KMS-11 (cell line): ENCODE data around the gene SUCLG2.

Source experiments
- H2AFZ ChIP-seq: fragments of 200-600 bp; sonication (generic); 2 replicates; pipeline ENCODE4 v1.6.1; 2016; ENCODE audit warnings: antibody characterized with exemption, mixed run types, low read depth
- H3K27ac ChIP-seq: fragments of 200-600 bp; sonication (generic); 2 replicates; pipeline ENCODE4 v1.6.1; 2016; ENCODE audit warnings: mild to moderate bottlenecking, mixed run types
- H3K27me3 ChIP-seq: fragments of 200-600 bp; sonication (generic); 2 replicates; pipeline ENCODE4 v1.6.1; 2017; ENCODE audit warnings: mild to moderate bottlenecking, low read depth, mixed run types, moderate library complexity; ENCODE audit not compliant: insufficient read depth
- H3K36me3 ChIP-seq: fragments of 200-600 bp; sonication (generic); 2 replicates; pipeline ENCODE4 v1.6.1; 2017; ENCODE audit warnings: mild to moderate bottlenecking, mixed run types; ENCODE audit not compliant: insufficient read depth
- H3K4me1 ChIP-seq: fragments of 200-600 bp; sonication (generic); 2 replicates; pipeline ENCODE4 v1.6.1; 2016; ENCODE audit warnings: mild to moderate bottlenecking, low read depth, mixed run types; ENCODE audit not compliant: poor library complexity, severe bottlenecking
- H3K4me2 ChIP-seq: fragments of 200-600 bp; sonication (generic); 2 replicates; pipeline ENCODE4 v1.7.0; 2016; ENCODE audit warnings: mild to moderate bottlenecking, mixed run types
- H3K4me3 ChIP-seq: fragments of 200-600 bp; sonication (generic); IDR thresholded peaks from 2 replicates; pipeline ENCODE4 v1.6.1; 2017; ENCODE audit warnings: low read depth, low read length, mixed read lengths; ENCODE audit not compliant: insufficient read depth
- H3K79me2 ChIP-seq: fragments of 200-600 bp; sonication (generic); 2 replicates; pipeline ENCODE4 v1.6.1; 2016; ENCODE audit warnings: low read depth, mixed run types; ENCODE audit not compliant: insufficient read depth
- H3K9ac ChIP-seq: fragments of 200-600 bp; sonication (generic); 2 replicates; pipeline ENCODE4 v1.6.1; 2016; ENCODE audit warnings: mild to moderate bottlenecking, mixed run types
- H4K20me1 ChIP-seq: fragments of 200-600 bp; sonication (generic); 2 replicates; pipeline ENCODE4 v1.6.1; 2016; ENCODE audit warnings: mild to moderate bottlenecking, mixed run types; ENCODE audit not compliant: insufficient read depth
- CTCF ChIP-seq: fragments of 200-600 bp; sonication (generic); conservative IDR thresholded peaks from 2 replicates; pipeline ENCODE4 v1.6.1; 2017; ENCODE audit warnings: low read depth, mild to moderate bottlenecking, antibody characterized with exemption, low read length, moderate library complexity, mixed read lengths

SUCLG2 gene

GRCh38 chr3:67649681-67650080 is 4.7 kb downstream of the SUCLG2 start:
- Histone ChIP-seq H2AFZ (no peak overlapping the region), H4K20me1 (no peaks in the 10 kb centered on the region), H3K79me2 (no peaks in the 10 kb centered on the region), H3K4me1 (no peaks in the 10 kb centered on the region), H3K4me2 (no peak overlapping the region), H3K27me3 (no peaks in the 10 kb centered on the region), H3K4me3 (no peak overlapping the region), H3K36me3 (no peaks in the 10 kb centered on the region), H3K27ac (no peak overlapping the region), H3K9ac (no peak overlapping the region)
- no peak for TF ChIP-seq CTCF

DNA sequence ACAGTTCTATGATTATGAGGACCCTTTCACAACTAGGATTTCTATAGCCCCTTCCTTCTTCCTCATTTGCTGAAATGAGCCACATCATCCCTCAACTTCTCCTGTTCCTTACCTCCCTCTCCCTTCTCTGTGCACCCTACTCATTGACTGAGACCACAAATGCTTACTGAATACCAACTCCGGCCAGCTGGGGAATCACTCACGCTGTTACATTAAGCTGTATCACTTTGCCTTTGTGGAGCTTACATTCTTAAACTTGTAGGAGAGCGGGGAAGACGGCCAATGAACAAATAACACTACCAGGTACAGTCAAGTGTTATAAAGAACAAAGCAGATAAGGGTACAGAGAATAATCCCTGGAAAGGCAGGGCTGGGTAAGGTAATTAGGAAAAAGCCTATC is 5.7 kb downstream of the SUCLG2 start:
- Histone ChIP-seq H3K9ac (no peak overlapping the region), H3K4me1 (no peaks in the 10 kb centered on the region), H2AFZ (no peak overlapping the region), H3K27me3 (no peaks in the 10 kb centered on the region), H3K79me2 (no peaks in the 10 kb centered on the region), H3K36me3 (no peaks in the 10 kb centered on the region), H3K4me2 (no peak overlapping the region), H3K27ac (no peak overlapping the region), H4K20me1 (no peaks in the 10 kb centered on the region), H3K4me3 (no peak overlapping the region)
- no peak for TF ChIP-seq CTCF

GRCh38 chr3:67648229-67648628 is 6.2 kb downstream of the SUCLG2 start:
- Histone ChIP-seq H3K36me3 (no peaks in the 10 kb centered on the region), H3K79me2 (no peaks in the 10 kb centered on the region), H2AFZ (no peak overlapping the region), H4K20me1 (no peaks in the 10 kb centered on the region), H3K9ac (no peak overlapping the region), H3K4me1 (no peaks in the 10 kb centered on the region), H3K4me3 (no peak overlapping the region), H3K4me2 (no peak overlapping the region), H3K27ac (no peak overlapping the region), H3K27me3 (no peaks in the 10 kb centered on the region)
- no peak for TF ChIP-seq CTCF

GRCh38 chr3:67647390-67647878 is 7.0 kb downstream of the SUCLG2 start:
- Histone ChIP-seq H3K4me2 (no peak overlapping the region), H3K4me3 (no peak overlapping the region), H3K36me3 (no peaks in the 10 kb centered on the region), H2AFZ (no peak overlapping the region), H4K20me1 (no peaks in the 10 kb centered on the region), H3K9ac (no peak overlapping the region), H3K27me3 (no peaks in the 10 kb centered on the region), H3K4me1 (no peaks in the 10 kb centered on the region), H3K79me2 (no peaks in the 10 kb centered on the region), H3K27ac (no peak overlapping the region)
- TF ChIP-seq CTCF: no peak
